HG03280 (cell line): ENCODE results near the gene CKMT1B.
"Not testable (repeated sequence)": the region's sequence is repeated elsewhere in the genome, so short reads cannot be mapped to it uniquely, and the experiment has no call there.

Experiments
- ATAC-seq: cut with Tn5 transposase; IDR thresholded peaks from one replicate; pipeline ENCODE4 v1.9.1; 2021; ENCODE audit warnings: mild to moderate bottlenecking, moderate library complexity; ENCODE audit not compliant: unreplicated experiment

The CKMT1B gene

DNA sequence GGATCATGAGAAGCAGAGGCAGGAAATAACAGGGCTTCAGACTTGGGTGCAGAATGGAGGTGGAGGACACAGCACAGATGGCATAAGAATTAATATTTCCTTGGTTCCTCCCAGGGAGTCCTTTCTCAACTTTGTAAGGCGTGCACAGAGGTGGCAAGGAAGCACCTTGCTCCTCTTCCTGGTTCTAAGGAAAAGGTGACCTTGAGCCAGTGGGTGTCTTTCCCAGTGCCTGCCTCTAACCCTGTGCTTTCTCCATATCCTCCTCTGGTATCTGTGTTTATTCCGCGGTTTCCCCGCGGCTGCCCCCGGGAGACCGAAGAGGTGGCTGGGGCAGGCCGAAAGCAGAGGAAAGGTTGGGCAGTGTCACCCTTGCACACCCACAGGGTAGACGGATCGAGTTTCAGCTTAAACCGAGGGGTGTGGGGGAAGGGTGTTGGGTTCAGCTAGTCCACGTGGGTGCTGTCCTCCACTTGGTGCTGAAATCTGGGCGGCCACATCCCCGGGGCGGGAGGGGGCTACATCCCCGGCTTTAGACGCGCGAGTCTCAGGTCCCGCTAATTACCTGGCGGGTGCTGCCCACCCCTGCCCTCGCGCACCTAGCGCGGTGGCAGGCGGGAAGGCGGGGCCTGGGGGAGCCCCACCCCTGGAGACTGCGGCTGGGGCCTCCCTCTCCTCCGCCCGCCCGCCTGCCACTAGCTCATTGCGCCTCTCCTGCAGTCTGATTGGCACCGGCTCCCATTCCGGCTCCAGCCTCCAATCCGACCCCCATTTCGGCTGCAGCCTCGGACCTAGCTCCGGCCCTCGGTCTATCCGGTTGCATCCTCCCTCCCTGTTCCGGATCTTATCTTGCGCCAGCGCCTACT lies at the start of gene CKMT1B:
Gene CKMT1B (plus strand): TSS at position 700 of the 863 bp plus-strand sequence. CDS start 192 bp downstream, outside the sequence.
- not testable (repeated sequence) for ATAC-seq

DNA sequence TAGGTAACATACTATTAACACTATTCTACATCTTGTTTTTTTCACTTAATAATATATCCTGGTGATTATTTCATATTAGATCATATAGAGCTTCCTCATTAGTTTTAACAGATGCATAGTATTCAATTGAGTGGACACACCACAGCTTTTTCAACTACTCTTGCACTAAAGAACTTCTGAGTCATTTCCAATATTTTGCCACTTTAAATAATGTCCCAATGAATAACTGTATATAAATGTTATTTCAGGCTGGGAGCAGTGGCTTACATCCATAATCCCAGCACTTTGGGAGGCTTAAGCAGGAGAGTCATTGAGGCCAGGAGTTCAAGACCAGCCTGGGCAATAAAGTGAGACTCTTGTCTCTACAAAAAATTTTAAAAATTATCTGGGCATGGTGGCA lies 49.6 kb upstream of the CKMT1B start:
- ATAC-seq: no peak

DNA sequence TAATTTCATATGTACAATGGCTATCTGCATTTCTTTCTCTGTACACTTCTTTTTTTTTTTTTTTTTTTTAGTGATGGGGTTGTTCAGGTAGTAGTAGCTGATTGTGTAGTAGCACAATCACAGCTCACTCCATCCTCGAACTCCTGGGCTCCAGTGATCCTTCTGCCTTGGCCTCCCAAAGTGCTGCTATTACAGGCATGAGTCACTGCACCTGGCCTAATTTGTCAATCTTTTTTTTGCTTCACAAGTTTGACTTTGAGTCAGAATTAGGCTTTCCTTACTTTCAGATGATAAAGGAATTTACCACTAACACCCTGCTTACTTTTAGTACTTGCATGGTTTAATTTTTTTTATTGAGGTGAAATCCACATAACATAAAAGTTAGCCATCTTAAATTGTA lies 48.4 kb upstream of the CKMT1B start:
- no peak for ATAC-seq

DNA sequence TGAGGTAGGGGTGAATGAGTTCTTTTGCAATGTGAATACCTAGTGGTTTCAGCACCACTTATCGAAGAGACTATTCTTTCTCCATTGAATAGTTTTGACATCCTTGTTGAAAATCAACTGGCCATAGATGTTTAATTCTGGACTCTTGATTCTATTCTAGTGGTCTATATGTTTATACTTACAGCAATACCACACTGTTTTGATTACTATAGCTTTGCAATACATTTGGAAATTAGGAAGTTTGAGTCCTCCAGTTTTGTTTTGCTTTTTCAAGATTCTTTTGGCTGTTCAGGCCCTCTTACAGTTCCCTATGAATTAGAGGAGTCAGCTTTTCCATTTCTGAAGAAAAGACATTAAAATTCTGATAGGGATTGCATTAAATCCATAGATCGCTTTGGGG lies 46.3 kb upstream of the CKMT1B start:
- no peak for ATAC-seq

DNA sequence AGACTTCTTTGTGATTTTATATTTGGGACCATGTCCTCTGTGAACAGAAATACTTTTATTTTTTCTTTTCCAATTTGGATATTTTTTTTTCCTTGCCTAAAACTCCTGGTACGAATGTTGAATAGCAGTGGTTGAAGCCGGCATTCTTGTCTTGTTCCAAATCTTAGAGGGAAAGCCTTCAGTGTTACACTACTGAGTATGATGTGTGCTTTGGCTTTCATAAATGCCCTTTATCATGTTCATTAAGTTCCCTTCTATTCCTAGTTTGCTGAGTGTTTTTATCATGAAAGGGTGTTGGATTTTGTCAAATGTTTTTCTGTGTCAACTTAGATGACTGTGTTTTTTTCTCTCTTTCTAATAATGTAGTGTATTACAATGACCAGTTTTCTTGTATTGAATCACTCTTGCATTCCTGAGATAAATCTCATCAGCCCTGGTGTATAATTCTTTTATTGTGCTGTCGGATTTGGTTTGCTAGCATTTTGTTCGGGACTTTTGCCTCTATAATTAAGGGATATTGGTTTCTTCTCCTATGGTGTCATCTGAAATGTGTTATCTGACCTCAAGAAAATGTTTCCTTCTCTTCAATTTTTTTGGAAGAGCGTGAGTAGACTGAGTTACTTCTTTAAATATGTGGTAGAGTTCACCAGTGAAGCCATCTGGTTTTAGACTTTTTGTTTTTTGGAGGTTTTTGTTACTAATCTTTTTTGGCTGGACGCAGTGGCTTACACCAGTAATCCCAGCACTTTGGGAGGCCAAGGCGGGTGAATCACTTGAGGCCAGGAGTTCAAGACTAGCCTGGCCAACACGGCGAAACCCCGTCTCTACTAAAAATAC lies 43.1 kb upstream of the CKMT1B start:
- no peak for ATAC-seq

DNA sequence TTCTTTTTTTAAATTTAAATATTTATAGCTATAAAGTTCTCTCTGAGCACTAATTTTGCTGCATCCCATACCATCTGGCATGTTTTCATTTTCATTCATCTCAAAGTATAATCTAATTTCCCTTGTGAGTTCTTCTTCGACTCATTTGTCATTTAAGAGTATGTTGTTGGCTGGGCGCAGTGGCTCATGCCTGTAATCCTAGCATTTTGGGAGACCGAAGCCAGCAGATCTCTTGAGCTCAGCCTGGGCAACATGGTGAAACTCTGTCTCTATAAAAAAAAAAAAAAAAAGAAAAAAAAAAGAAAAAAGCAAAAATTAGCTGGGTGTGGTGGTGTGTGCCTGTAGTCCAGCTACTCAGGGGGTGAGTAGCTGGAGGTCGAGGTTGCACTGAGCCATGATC lies 41.6 kb upstream of the CKMT1B start:
- ATAC-seq: no peak

DNA sequence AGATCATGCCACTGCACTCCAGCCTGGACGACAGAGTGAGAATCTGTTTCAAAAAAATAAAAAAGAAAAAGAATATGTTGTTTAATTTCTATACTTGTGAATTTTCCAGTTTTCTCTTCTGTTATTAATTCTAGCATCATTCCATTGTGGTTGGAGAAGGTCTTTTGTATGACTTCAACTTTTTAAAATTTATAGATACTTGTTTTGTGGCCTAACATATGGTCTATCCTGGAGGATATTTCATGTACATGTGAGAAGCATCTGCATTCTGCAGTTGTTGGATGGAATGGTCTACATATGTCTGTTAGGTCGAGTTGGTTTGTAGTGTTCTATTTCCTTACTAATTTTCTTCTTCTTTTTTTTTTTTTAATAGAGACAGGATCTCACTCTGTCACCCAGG lies 40.8 kb upstream of the CKMT1B start:
- no peak for ATAC-seq

DNA sequence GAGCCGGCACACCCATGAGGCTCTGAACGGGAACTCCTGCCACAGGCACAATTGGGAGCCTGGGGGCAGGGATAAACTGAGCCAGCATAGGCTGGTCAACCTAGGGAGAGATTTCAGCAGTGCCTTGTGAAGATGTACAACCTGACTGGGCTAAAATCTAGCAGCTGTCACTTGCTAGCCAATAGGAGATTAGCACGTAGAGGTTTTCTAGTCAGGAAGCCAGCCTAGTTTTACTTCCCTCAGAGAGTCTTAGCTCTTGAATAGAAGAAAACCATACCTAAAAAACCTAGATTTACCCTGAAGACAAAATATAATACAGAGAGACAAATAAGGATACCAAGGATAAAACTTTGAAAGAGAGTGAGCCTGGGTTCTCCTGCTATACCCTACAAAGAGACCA lies 31.1 kb upstream of the CKMT1B start:
- ATAC-seq: not testable (repeated sequence)

DNA sequence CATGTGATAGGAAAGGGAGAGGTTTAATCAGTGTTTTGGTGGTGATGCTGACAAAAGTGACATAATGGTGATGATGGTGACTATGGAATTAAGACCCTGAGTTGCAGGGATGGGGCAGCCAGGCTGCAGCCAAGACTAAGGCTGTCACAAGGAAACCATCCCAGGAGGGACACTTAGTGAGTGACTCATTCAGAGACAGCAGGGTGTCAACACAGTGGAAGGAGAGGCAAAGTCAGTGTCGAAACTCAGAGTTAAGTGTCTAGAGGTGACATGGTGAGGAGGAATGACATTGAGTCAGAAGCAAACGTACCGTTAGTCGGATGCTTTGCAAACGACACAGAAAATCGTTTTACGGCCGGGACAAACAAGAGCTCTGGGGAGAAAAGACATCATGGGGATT lies 30.0 kb upstream of the CKMT1B start:
- not testable (repeated sequence) for ATAC-seq

DNA sequence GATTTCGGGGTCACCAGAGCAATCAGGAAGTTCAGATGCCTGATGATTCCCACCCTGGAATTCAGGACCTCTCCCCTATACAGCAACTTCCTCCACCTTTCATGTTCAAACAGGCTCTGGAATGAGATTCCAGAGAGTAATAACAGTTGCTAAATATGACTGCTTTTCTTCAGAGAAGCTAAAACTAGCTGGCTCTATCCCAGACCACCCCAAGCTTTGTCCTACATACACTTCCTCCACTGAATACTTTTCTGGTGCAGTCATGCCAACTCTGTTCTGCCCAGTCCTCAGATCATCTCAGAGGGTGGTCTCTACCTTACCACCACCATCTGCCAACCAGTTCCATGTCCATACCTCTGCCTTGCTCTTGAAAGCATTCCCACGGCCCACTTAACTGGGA lies 27.2 kb upstream of the CKMT1B start:
- not testable (repeated sequence) for ATAC-seq

DNA sequence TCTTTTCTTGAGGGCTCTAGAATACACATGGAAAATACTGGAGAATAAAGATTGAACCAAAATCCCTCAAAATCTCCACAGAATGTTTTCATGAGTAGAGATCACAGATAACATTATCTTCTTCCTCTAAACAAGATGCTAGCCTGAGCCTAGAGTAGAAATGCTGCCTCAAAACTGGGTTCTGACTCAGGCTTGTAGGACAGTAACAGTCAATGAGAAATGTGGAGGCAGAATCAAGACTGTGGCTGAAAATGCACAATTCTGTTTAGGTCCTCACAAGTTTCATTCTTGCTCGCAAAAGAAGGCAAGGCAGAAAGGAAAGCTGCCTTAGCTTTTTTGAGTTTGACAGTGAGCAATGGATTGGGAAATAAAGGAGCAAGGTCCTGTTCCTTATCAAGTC lies 19.2 kb upstream of the CKMT1B start:
- ATAC-seq: not testable (repeated sequence)

DNA sequence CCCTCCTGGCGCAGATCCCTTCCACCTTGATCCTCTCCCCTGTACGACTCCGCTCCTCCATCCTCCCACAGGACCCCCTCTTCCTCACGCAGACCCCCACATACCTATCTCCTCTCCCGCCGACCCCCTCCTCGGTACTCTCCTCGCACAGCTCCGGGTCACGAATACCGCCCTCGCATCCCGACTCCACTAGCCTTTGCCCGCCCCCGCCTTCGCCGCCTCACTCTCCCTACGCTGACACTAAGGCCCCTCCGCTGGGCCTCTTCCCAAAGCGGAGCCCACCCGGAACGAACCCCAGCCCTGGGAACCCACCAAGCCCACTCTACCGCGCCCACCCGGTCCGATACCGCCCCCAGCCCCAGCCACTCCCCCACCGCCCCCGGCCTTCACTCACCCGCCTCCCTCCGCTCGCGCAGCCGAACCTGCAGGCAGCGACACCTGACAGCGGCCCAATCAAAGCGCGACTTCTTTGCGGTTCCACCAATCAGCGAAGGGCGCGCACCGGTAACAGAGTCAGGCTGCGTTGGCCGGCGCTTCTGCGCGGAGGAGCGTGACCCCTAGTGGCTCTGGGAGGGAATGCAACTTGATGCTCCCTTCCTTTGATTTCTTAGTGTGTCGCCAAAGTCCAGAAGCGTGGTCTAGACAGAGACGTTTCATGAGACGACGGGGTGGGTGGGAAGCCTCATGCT lies 3.9 kb upstream of the CKMT1B start, which contains the start of gene PPIP5K1:
Gene PPIP5K1 (minus strand): TSS at position 431 of the 689 bp plus-strand sequence. CDS start 5,704 bp downstream, outside the sequence.
- peak; percentile 97 for ATAC-seq

DNA sequence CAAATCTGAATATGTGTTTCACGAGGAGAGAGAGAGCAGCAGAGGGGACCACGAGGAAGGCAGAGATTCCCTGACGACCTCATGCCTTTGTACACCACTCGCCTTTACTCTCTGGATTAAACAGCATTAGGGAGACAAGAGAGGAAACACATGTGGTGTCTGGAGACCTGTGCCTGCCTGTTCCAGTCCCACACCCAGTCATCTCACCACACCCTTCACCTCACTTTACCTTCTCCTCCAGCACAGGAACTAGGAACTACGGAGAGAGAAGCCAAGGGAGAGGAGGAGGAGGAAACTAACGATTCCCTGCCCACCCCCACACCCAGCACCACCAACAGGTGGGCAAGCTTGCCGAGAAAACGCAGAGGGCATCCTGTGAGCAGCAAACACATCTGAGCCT lies 986 bp upstream of the CKMT1B start:
- ATAC-seq: not testable (repeated sequence)

DNA sequence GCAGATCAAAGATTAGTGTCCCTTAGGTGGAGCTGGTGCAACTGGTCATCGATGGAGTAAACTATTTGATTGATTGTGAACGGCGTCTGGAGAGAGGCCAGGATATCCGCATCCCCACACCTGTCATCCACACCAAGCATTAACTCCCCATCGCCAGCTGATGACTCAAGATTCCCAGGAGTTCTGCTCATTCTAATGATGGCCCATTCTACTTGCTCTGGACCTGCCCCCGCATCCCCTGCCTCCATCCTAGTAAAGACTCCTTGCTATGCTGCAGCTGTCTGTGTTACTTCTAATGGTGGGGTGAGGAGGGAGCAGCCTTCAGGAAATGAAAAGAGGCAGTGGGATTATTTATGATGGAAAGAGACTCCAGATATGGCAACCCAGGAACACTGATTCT lies 5.3 kb downstream of the CKMT1B start:
- ATAC-seq: not testable (repeated sequence)

DNA sequence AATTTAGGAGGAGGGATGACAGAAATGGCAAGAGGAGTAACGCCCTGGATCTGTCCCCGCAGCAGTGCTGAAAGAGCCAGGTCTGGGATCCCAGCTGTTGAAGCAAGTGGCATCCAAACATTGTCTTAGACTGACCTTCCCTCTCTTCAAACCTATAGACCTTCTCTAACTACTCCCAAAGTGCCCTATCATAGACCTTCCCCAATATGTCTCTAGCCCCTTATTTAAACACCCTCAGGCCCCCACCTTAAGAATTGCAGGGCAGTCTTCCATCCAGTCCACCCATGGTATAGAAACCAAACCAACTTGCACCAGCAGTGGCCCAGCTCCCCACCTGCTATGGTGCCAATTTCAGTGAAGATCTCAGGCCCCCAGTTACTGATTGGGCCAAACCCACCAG lies 6.4 kb downstream of the CKMT1B start:
- ATAC-seq: not testable (repeated sequence)

DNA sequence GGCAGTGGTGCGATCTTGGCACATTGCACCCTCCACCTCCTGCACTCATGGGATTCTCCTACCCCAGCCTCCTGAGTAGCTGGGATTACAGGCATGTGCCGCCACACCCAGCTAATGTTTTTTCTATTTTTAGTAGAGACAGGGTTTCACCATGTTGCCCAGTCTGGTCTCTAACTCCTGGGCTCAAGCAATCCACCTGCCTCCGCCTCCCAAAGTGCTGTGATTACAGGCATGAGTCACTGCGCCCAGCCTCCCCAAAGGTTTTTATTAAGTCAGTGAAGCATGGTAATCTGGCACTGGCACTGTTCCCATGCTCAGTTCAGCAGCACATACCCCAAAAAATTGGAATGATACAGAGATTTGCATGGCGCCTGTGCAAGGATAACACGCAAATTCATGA lies 8.4 kb downstream of the CKMT1B start:
- ATAC-seq: not testable (repeated sequence)

DNA sequence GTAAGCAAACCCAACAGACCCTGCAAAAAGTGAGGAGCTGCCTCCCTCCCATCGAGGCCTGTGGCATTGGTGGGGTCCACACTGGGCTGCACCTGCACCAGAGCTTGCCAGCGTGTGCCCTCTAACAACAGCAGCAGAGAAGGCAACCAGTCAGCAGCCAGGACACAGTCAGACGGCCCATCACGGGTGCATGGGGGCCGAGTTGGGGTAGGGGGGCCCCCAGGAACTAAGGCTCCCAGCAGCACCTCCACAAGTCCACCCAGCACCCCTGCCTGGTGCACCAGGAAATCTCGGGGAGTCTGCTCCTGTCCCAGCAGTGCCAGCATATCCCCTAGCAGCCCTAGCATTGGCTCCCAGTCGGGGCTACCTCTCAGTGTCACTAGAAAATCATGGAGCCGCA lies 23.9 kb downstream of the CKMT1B start:
- ATAC-seq: not testable (repeated sequence)

DNA sequence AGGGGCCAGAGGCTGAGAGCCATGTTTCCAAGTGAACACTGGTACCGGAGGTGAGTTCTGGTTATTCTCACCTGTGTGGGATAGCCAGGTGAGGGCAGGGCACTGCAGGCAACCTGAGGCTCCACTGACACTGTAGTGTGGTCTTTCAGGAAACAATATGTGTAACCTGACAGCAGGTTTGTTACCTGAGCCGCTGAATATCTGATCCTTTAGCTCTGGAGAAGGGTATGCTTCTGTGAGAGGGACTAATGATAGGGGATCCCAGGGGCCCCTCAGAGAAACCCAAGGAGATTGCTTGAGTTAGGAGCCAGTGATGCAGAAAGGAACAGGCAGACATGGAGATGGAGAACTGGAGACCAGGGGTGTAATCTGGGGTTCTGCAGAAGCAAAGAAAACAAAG lies 24.9 kb downstream of the CKMT1B start, which contains the start of gene STRC:
Gene STRC (minus strand): TSS at position 101 of the 400 bp plus-strand sequence. CDS start 78 bp downstream, at position 23.
- ATAC-seq: not testable (repeated sequence)

DNA sequence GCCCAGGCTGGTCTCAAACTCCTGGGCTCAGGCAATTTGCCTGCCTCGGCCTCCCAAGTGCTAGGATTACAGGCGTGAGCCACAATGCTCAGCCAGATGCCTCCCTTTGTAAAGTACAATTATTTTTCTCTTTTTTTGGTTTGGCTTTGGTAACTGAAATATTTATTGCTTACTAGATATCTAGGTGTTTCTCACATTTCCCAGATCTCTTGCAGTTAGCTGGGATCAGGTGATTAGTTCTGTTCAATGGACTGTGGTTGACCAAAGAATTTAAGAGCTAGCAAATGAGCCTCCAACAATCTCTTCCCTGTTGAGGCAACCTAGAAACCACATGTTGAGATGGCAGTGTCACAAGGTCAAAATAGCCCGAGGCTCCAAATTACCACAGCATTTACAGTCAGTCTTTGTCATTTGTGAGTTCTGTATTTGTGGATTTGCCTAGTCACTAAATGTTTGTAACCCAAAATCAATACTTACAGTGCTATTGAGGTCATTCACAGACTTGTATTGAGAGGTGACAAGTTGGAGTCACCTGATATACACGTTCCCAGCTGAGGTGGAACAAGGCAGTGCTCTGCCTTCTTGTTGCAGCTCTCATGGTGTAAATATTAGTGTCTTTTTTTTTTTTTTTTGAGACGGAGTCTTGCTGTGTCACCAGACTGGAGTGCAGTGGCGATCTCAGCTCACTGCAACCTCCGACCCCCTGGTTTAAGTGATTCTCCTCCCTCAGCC lies 28.4 kb downstream of the CKMT1B start:
- ATAC-seq: not testable (repeated sequence)

DNA sequence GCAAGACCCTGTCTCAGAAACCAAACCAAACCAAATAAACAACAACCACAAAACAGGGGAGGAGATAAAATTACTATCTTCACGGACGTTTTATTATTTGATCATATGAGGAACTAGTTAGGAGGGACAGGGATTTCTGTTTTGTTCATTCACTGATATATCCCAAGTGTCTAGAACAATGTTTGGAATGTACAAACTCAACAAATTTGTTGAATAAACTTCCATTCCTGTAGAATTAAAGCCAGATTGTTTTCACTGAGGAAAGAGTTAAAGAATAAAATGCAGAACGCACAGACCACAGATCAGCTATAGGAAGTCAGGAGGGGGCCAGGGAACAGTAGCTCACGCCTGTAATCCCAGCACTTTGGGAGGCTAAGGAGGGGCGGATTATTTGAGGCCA lies 31.3 kb downstream of the CKMT1B start:
- ATAC-seq: no peak
